Measurements from ENCODE around the gene AGMO.

AGMO gene

GRCh38 chr7:15561835-15562234 lies at the start of gene AGMO:
TSS of gene AGMO (minus strand) at chr7:15562015.
- DNase-seq (ENCODE audit: low spot score): no peak

GRCh38 chr7:15610503-15610902 lies 48.7 kb upstream of the AGMO start:
- no peak for DNase-seq (ENCODE audit: low spot score)

- DNase-seq (ENCODE audit: low spot score): no peak
Observed at GRCh38 chr7:15609287-15609686, 47.5 kb upstream of the AGMO start.

DNA sequence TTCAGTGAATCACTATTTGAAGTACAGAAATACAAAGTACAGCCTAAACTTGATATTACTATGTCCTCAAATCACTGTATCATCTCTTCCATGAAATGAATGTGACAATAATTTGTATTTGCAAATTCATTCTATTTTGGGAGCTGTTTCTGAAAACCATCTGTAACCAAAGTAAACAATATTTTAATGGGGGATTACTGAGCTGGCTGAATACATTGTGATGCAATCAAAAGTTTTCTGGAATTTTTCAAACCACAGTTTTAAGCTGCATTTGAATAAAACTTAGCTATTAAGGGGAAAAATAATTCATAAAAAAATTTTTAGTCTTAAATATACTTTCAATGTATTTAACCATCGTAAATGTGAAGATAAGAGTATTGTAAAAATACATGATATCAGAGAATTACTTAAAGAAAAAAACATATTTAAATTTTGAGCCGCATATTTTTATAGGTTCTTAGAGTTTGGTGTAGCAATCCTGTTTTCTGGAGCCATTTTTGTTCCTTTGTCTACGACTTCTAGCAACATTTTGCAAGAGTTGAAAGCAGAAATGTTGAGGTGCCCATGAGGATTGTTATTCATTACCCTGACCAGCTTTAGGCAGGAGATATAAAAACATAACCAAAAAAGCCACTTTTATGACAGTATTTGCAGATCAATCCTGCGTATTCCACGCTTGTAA lies 45.9 kb upstream of the AGMO start:
- DNase-seq (ENCODE audit: low spot score): no peak

GRCh38 chr7:15606561-15606960 lies 44.7 kb upstream of the AGMO start:
- no peak for DNase-seq (ENCODE audit: low spot score)

DNA sequence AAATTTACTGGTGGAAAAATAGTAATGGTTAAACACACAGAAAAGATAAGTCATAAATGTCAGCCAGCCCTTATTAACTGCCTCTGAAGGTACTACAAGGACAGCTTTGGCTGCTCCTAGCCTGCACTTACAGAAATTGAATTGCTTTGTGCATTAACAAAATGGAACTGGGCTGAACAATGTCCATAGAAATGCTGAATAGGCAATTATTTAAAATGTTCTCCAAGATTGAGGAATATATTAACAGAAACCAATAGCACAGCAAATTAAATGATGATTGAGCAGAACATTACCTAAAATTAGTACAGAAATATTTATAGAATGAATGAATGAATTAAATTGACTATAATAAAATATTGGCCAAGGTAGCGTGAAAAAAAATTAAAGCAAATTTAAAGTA lies 42.4 kb upstream of the AGMO start:
- no peak for DNase-seq (ENCODE audit: low spot score)

- no peak for DNase-seq (ENCODE audit: low spot score)
Observed at GRCh38 chr7:15603124-15603523, 41.3 kb upstream of the AGMO start.

DNA sequence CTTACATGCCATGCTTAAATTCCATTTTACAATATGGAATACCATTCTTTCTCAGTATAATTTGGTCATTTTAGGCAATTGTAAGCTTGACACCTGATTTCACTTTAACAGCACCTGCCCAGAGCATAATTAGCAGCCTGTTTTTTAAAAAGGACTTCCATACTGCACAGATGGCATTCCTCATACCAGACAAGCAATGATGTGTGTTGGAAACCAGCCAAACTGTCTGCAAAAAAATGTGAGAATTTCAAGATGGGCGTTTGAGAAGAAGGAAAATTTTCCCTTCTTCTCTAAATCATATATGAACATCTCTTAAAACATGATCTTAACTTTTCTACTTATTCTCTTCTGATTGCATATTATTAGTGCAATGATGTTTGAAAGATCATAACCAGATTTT lies 40.4 kb upstream of the AGMO start:
- DNase-seq (ENCODE audit: low spot score): no peak

DNA sequence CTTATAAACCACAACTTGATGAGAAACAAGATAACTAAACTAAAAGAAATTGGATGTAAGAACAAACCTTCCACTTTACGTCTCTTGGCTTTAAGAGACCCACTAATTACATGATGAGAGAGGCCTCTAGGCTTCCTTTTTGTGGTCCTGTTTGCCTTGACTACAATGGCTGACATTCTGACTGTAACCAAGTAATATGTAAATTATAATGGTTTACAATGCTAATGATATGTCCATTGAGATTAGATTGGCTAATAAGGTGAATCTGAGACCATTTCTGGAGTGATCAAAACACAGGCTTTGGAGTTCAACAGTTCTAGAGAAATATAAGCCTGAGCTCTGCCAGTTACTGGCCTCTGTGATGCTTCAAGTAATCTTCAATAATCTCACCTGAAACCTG lies 39.4 kb upstream of the AGMO start:
- no peak for DNase-seq (ENCODE audit: low spot score)

GRCh38 chr7:15600298-15600697 lies 38.5 kb upstream of the AGMO start:
- DNase-seq (ENCODE audit: low spot score): no peak

DNA sequence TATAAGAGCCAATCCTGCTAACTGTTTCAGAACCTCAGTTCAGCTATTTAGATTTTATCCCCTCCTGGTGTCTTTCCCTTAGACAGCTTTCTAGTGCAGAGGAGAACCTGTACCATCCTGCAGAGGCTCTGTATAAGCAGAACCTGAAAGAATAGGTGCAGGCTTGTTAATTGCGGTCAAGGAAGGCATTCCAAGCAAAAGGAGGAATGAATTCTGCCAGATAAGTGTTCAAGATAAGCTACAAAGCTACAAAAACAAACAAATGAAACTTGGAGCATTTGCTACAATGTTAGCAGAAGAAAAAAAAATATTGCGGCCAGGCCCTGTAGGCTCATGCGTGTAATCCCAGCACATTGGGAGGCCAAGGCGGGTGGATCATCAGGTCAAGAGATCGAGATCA lies 32.6 kb upstream of the AGMO start:
- no peak for DNase-seq (ENCODE audit: low spot score)

DNA sequence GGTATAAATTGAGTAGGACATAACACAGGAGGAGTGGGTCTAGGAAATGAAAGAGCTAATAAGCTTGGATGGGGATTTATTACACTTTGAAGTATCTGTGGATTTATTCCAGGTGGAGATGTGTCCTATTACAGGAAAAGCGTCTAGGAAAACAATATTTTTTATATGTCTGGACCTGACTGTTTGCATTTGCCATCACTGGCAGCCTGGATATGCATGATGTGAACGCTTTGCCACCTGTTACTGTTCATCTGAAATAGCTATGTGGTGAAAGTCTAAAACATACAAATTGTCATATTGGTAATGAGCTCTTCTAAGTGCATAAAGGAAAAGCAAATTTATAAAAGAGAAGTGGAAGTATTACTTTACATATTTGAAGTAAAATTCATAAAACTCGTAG lies 31.6 kb upstream of the AGMO start:
- no peak for DNase-seq (ENCODE audit: low spot score)

- DNase-seq (ENCODE audit: low spot score): no peak
Observed at GRCh38 chr7:15586266-15586665, 24.5 kb upstream of the AGMO start.

DNA sequence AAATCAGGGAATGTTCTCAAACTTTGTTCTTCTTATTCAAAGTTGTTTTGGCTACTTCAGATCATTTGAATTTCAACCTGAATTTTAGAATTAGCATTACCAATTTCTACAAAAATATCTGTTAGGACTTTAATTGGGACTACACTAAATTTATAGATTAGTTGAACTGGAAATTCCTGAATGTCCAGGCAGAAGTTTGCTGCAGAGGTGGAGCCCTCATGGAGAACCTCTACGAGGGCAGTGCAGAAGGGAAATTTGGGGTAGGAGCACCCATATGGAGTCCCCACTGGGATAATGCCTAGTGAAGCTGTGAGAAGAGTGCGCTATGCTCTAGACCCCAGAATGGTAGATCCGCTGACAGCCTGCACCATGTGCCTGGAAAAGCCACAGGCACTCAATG lies 22.8 kb upstream of the AGMO start:
- DNase-seq (ENCODE audit: low spot score): no peak

DNA sequence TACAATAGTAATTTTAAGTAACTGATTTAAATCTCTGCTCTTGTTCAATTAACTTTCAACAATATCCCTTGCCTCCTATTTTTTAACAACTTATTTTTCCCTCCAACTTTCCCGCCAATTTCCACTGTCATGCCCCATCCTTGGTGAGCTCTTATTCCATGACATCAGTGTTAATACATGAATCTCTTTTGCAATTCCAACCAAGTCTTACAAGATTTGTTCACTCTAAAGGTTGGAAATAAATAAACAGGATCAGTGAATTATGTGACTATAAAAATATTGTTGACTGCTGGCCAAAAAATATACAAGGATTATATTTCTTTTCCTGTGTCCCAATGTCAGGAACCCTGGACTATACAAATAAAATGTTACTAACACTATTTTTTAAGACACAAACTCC lies 21.0 kb upstream of the AGMO start:
- DNase-seq (ENCODE audit: low spot score): no peak

DNA sequence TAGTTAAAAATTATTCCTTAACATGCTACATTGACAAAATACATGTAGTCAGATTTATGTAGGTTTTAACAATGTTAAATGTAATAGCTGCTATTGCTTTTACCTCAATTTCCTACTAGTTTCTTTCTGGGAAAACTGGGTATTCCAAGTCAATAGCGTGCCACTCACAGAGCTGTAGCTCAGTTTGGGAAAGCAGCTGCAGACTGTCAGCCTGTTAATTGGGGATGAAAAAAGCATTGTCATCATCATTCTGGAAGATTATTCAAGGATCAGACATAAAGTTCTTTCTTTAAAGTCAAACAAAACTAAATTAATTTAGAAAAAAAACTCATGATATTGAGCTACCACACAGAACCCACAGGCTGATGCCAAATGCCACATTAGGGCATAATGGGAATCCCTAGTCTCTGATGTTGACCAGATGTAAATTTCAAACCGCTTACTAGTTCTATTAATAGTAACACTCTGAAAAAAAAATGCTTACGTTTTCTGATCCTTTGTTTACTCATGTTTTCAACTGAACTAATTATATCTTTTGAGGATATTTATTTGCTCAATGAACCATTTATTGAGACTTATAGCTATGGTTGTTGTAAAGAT lies 19.6 kb upstream of the AGMO start:
- no peak for DNase-seq (ENCODE audit: low spot score)

DNA sequence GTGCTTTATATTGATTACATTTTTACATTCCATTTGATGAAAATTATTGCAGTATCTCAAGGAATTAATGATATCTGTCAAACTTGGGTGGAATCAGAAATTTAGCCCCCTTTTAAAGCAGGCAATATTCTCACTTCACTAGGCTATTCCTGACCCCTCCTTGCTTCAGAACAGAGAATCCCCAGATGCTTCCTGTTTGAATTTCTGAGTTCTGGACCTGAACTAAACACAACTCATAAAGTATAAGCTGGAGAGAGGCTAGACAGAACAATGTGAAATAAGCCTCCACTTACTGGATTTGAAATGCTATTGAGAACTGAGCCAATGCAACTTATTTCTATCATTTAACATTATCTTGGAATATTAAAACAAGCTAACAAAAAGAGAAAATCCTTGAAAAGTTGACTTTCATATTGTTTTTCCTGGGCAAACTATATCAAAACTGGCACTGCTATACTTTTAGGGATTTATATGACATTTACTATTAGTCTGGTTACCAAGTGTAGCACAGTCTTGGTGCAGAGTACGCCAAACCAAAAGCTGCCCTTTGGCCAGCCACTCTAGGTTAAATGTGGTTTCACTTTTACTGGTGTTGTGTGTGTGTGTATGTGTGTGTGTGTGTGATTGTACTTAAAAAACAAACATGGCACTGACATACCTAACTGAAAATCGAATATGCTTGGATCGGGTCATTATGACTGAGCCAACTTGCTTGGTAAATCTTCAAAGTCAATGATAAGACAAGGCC lies 19.0 kb upstream of the AGMO start:
- DNase-seq (ENCODE audit: low spot score): no peak

GRCh38 chr7:15577600-15577999 lies 15.8 kb upstream of the AGMO start:
- DNase-seq (ENCODE audit: low spot score): no peak

DNA sequence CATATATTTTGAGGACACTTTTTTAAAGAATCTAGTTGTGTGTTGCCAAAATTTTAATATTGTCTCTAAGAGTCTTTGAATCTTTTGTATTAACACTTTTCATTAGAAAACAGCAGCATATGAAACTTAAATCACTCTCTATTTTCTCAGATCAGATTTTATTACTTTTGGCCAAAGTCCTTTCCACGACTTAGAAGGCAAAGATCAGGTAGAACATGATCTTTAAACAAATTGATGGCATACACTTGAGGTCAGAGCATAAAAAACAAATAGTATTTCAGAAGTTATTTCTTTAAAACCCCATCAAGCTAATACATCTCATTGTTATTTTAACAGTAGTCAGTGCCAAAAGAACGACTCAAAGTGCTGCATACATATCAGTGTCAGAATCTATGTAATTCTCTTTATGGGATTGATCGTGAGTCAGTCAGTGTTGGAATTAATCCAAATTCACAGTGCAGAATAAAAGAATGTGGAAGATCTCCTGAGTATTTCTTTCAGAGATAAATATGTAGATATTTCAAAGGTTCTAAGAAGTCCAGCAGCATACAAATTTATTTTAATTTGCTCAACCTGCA lies 9.6 kb upstream of the AGMO start:
- no peak for DNase-seq (ENCODE audit: low spot score)

- no peak for DNase-seq (ENCODE audit: low spot score)
Observed at GRCh38 chr7:15567652-15568051, 5.8 kb upstream of the AGMO start.

- no peak for DNase-seq (ENCODE audit: low spot score)
Observed at GRCh38 chr7:15567036-15567435, 5.2 kb upstream of the AGMO start.

GRCh38 chr7:15566476-15566875 lies 4.7 kb upstream of the AGMO start:
- no peak for DNase-seq (ENCODE audit: low spot score)

DNA sequence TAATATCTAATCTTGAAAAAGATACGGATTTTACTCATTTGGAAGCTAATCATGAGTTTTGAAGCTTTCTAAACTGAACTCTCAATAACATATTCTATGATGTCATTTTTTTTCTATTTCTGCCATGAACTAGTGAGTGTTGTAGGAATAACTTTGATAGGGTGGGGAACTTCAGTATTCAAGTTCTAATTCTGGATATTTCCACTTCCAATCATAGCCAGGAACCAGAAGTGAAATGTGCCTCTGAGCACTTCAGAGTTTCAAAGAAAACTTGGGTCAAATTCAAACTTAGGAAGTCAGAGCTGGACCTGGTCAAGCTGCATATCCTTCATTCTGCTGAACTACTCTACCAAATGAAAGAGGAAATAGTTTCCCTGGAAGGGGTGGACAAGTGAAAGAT lies 847 bp downstream of the AGMO start:
- DNase-seq (ENCODE audit: low spot score): no peak

Measured in NAMALWA (cell line).